Subcutaneous abdominal adipose tissue (tissue), 5 donors: ENCODE results near the gene CCDC78.

Experiments
- H3K27ac ChIP-seq: one replicate; pipeline ENCODE4 v1.7.0; 2013; ENCODE audit warnings: low read depth, mild to moderate bottlenecking, inconsistent platforms, low read length, moderate library complexity
- H3K27me3 ChIP-seq, 5 donors: one replicate each; pipeline ENCODE4 v1.7.0; 2013; ENCODE audit warnings: low read length in 5 of 5, inconsistent platforms in 1 of 5; ENCODE audit not compliant: control insufficient read depth in 5 of 5, insufficient read depth in 4 of 5
- H3K36me3 ChIP-seq, 5 donors: one replicate each; pipeline ENCODE4 v1.7.0; 2013; ENCODE audit warnings: low read length in 5 of 5; ENCODE audit not compliant: control insufficient read depth in 5 of 5, insufficient read depth in 5 of 5
- H3K4me1 ChIP-seq, 5 donors: one replicate each; pipeline ENCODE4 v1.7.0; 2013; ENCODE audit warnings: low read length in 5 of 5, mild to moderate bottlenecking in 3 of 5, moderate library complexity in 1 of 5; ENCODE audit not compliant: control insufficient read depth in 5 of 5, insufficient read depth in 5 of 5
- H3K4me3 ChIP-seq, 5 donors: one replicate each; pipeline ENCODE4 v1.7.0; 2013; ENCODE audit warnings: low read length in 5 of 5, low read depth in 1 of 5
- H3K9ac ChIP-seq, 5 donors: one replicate each; pipeline ENCODE4 v1.7.0; 2013; ENCODE audit warnings: low read length in 5 of 5, mild to moderate bottlenecking in 4 of 5, moderate library complexity in 3 of 5
- H3K9me3 ChIP-seq, 5 donors: one replicate each; pipeline ENCODE4 v1.7.0; 2013; ENCODE audit warnings: low read length in 5 of 5; ENCODE audit not compliant: control insufficient read depth in 5 of 5
- donor health status: healthy.
- donor health status: healthy.
- donor health status: healthy.
- donor health status: healthy.
- donor health status: healthy.

The CCDC78 gene

DNA sequence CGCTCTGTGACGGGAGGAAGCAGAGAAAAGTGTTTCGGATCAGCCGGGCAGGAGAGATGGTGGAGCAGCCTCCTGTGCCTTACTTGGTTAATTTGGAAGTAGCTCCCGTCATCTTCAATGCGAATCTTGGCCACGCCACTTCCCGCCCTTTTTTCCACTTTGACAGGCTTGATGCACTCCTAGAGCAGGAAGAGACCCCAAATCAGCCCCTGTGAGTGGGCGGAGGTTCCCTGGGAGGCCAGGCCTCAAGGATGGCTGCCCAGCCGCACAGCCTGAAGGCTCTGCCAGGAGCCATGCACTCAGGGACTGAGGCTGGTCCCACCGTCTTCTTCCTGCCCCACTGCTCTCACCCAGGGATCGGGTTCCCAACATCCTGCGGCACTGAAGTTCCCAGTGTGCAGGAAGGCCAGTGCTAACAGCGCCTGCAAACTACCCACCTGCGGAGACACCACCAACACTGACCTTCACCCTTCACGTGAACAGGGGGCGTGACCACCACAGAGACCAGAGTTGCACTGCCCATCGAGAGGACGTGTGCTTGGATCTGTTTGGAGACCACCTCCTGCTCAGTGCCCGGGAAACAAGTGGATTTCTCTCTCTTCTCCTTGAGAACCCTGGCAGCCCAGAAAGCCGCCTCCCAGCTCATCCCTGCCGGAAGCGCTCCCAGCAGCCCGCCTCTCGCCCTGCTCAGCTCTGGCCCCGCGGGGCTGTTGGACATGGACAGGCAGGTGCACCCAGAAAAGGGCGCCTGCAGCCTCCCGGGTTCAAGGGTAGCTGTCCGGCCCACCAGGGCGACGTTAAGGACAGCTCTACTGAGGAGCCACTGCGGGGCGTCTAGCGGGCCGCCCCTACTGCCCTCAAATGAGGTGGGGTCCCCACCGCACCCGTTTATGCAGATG is 13.6 kb upstream of the CCDC78 start:
- peak overlapping the region; percentile 67 to 86 (median 79) for H3K4me3 ChIP-seq
- peaks cover 0 to 34% (median 30%) of the 10 kb centered on the region in 5 donors for H3K36me3 ChIP-seq
- peak overlapping the region in 4 of 5 donors; percentile 90 to 94 (median 90) for H3K9ac ChIP-seq
- H3K9me3 ChIP-seq, result no peaks in the 10 kb centered on the region
- peaks cover 6 to 18% (median 16%) of the 10 kb centered on the region in 5 donors for H3K4me1 ChIP-seq
- H3K27ac ChIP-seq, result no peak overlapping the region
- peaks cover 0 to 9% (median 3%) of the 10 kb centered on the region in 5 donors for H3K27me3 ChIP-seq

DNA sequence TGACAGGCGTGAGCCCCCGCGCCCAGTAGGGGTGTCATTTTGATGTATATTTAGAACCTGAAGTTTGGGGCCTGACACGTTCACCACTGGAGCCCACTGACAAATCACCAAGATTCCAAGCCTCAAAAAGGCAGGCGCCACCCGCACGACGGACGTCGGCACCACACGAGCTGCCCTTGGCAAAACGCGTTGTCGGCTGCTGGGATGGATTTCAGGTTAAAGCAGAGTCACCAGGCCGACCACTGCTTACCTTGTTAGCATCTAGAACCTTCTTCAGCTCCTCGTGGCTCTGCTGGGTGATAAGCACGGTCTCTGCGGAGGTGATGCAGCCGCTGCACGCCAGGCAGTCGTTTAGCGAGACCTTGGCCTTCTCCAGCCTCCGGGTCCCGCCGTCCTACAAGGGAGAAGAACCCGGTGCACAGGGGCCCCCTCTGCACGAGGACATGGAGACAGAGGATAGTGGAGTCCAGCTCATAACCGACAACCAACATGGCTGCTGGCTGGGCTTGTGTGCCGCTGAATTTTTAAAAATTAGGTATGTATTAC is 10.8 kb upstream of the CCDC78 start:
- Histone ChIP-seq H3K4me3 (no peak overlapping the region), H3K36me3 (peaks cover 0 to 62% (median 56%) of the 10 kb centered on the region in 5 donors), H3K9ac (no peak overlapping the region), H3K4me1 (peaks cover 6 to 18% (median 16%) of the 10 kb centered on the region in 5 donors), H3K9me3 (no peaks in the 10 kb centered on the region), H3K27ac (no peak overlapping the region), H3K27me3 (peaks cover 0 to 1% (median 0%) of the 10 kb centered on the region in 5 donors)

DNA sequence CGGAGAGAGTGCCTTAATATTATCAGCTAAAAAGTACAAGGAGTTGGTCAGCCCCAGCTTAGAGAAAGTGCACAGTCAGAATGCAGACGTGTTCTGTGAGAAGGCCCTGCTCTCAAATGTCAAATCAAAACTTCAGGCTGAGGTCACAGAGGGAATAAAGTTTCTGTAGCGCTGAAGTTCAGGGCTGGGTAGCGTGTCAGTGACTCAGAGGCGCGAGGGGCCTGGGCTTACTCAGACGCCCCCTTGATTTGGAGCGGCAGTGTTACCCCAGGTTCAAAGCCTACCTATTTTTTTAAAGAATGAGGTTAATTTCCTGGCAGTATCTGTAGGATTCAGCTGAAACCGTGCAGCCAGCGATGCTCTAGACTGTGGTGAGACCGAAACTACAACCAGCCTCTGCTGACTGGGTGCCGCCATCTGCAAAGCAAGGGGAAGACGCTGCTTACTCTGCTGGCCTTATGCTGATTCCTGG is 9.8 kb upstream of the CCDC78 start:
- Histone ChIP-seq H3K4me3 (no peak overlapping the region), H3K4me1 (peaks cover 6 to 14% (median 13%) of the 10 kb centered on the region in 5 donors), H3K36me3 (peaks cover 0 to 71% (median 60%) of the 10 kb centered on the region in 5 donors), H3K9ac (no peak overlapping the region), H3K27me3 (no peaks in the 10 kb centered on the region), H3K9me3 (no peaks in the 10 kb centered on the region), H3K27ac (no peak overlapping the region)

DNA sequence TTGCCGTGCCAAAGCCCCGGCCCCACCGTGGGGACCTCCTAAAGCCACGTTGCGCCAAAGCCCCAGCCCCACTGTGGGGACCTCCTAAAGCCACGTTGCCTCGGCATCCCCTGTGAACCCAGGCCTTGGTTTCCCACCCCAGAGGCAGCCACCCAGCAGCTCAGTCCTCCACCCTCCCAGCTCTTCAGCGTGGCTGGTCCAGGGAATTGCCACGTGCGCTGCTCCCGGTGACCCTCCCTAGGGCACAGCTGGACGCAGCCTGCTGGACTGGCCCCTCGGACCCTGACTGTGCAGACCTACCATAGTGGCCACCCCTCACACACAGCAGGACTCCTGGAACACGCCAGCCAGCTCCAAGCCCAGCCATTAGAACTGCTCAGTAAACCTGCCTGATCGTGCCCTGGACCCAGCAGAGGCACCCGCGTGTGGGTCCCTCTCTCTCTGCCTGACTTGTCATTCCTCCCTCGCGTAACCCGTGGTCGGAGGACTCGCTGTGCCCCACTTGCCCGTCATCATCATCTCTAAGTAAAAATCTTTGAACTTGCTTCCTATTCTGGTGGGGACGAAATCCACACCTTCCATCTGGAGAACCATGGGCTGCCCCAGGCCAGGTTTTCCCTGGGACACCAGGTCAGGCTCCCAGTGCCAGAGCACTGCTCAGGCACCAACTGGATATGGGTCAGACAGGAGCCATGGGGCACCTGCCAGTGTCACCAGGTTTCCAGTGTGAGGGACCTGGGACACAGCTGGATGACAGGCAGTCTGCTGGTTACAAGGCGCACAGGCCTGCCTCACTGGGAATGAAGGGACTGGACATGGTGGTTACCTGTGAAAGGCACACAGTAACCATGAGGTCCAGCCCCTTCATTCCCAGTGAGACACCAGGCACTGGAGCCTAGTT is 9.0 kb upstream of the CCDC78 start:
- Histone ChIP-seq H3K9ac (no peak overlapping the region), H3K27me3 (no peaks in the 10 kb centered on the region), H3K27ac (no peak overlapping the region), H3K4me1 (peaks cover 6 to 9% (median 9%) of the 10 kb centered on the region in 5 donors), H3K4me3 (no peak overlapping the region), H3K9me3 (no peaks in the 10 kb centered on the region), H3K36me3 (peaks cover 0 to 79% (median 61%) of the 10 kb centered on the region in 5 donors)

DNA sequence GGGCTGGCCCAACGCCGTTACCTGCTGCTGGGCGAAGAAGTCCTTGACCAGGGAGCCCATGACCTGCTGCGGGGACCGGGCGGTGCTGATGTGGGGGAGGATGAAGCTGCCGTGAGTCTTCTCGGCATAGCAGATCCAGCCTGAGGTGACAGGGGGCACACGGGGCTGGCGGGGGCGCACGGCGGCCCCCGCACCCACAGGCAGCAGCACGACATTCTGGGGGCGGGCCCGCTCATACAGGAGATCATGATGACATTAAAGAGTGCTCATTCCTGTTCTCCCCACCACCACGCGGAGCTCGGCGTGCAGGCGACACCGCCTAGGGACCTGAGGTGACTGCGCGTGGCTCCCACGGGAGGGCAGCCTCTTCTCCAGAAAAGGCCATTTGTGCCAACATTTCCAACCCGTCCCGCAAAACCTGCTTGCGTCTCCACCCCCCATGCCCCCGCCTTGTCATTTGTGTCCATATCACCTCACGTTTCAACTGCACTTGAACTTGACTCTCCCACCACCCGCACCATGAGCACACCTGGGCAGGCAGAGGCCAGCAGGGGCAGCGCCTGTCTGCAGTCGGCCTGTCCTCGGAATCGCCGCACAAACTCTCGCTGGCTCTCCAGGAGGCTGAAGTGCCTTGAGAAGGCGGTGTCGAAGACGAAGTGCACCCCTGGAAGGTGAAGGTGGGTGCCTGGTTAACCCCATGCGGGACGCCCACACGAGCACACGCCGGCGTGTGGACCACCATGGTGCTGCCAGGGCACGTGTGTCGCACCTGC is 8.2 kb upstream of the CCDC78 start:
- Histone ChIP-seq H3K9ac (no peak overlapping the region), H3K4me3 (no peak overlapping the region), H3K4me1 (peaks cover 0 to 1% (median under 1%) of the 10 kb centered on the region in 5 donors), H3K9me3 (no peaks in the 10 kb centered on the region), H3K27me3 (no peaks in the 10 kb centered on the region), H3K27ac (no peak overlapping the region), H3K36me3 (peaks cover 0 to 84% (median 61%) of the 10 kb centered on the region in 5 donors)

DNA sequence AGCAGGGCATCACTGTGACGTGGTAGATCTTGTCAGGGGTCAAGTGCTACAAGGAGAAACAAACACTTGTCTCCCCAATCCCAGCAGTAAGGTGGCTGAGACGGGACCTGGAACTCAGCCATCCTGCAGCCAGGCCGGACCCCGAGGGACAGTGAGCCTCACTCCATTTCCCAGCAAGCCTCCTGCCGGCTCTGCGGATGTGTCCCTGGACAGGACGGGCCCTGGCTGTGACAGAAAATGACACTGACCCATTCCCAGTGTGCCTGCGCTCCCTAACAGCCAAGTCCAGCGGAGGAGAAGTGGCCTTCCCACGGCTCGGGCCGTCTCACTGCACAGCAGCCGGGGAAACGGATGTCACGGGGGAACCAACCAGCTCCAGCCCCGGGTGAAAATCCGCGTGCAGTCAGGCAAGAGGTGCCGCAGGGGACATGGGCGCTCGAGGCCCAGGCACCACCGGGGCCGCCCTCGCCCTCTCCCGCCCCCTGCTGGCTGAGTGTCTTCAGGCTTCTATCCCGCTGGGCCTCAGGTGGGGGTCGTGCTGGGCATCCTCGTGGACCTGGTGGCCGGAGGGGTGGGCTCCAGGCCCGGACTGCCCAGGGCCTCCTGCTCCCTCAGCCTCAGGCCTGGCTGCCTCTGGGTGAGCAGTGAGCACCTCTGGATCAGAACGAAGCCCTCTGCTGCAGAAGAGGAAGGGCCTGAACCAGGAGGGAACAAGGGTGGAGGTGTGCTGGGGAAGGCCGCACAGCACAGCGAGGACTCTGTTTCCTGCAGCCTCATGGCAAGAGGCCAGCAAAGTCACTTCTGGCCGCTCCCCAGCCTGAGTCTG is 7.4 kb upstream of the CCDC78 start:
- Histone ChIP-seq H3K27ac (no peak overlapping the region), H3K9me3 (no peaks in the 10 kb centered on the region)

DNA sequence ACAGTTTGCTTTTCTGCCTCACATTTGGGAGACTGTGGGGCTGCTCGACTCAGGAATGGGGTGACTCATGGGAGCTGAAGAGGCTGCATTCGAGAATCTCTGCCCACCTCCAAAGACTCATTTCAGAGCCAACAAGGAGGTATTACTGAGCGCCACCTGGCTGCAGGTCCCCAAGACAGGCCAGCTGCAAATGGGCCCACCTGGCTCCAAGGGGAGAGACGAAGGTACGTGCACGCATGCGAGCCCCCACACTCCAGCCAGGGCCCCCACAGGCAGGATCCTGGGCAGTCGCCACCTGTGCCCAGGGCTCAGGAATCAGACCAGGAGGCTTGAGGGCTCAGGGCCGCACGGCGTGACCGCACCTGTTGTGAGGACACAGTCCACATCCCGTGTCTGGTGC is 6.7 kb upstream of the CCDC78 start:
- Histone ChIP-seq H3K4me1 (peaks cover 0 to 6% (median 4%) of the 10 kb centered on the region in 5 donors), H3K36me3 (peaks cover 0 to 81% (median 60%) of the 10 kb centered on the region in 5 donors), H3K9me3 (no peaks in the 10 kb centered on the region), H3K9ac (no peak overlapping the region), H3K27me3 (peaks cover 3 to 5% (median 3%) of the 10 kb centered on the region in 5 donors), H3K27ac (no peak overlapping the region), H3K4me3 (no peak overlapping the region)

More for the DNA sequence above, 7.4 kb upstream of the CCDC78 start:
- Histone ChIP-seq H3K27me3 (peaks cover under 1 to 3% (median 1%) of the 10 kb centered on the region in 5 donors), H3K36me3 (peaks cover 0 to 84% (median 61%) of the 10 kb centered on the region in 5 donors), H3K4me3 (no peak overlapping the region), H3K4me1 (peaks cover 0 to 1% (median 1%) of the 10 kb centered on the region in 5 donors), H3K9ac (no peak overlapping the region)

DNA sequence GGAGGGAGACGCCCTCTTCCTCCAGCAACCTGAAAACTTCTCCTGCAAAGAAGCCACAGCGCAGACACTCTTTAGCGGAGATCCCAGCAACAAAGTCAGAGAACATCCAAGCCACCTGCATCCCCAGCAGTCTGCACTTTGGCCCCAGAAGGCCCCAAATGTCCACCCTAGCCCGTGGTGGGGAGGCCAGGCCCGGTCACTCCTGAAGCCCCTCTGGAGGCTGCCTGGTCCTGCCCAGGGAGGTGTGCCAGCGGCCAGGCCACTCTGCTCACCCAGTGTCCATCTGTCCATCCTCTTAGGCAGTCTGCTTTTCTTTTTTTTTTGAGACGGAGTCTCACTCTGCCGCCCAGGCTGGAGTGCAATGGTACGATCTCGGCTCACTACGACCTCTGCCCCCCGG is 6.1 kb upstream of the CCDC78 start:
- Histone ChIP-seq H3K27ac (no peak overlapping the region), H3K36me3 (peaks cover 0 to 75% (median 55%) of the 10 kb centered on the region in 5 donors), H3K4me1 (peaks cover 0 to 12% (median 9%) of the 10 kb centered on the region in 5 donors), H3K9ac (no peak overlapping the region), H3K9me3 (no peaks in the 10 kb centered on the region), H3K27me3 (peaks cover 3 to 8% (median 8%) of the 10 kb centered on the region in 5 donors), H3K4me3 (no peak overlapping the region)
